PC-3 (cell line): ENCODE measurements around the gene IRX5. TPM values are rescaled to one million over a fixed set of nuclear protein-coding genes. Genes with fewer than 3 reads are reported as not detected.

ENCODE experiments used
- ATAC-seq: fragments of 200-7000 bp; cut with Tn5 transposase; 2 replicates; pipeline ENCODE4 v1.9.1; 2020; ENCODE audit warnings: mild to moderate bottlenecking, moderate library complexity
- BruUV-seq: library from RNA; stranded (reverse); fragments of 400-500 nt; replicated peaks from 2 replicates; lab custom pipeline; 2021; lab: Mats Ljungman, UMichigan
- CTCF ChIA-PET: fragments of 300-600 bp; sonication (Branson Sonifier 250); formaldehyde crosslinking; loops from one replicate; lab custom pipeline; 2022; ENCODE audit warnings: antibody characterized with exemption; lab: Charles Lee
- POLR2A ChIA-PET: fragments of 300-600 bp; sonication (Branson Sonifier 250); formaldehyde crosslinking; loops from one replicate; lab custom pipeline; 2022; ENCODE audit warnings: antibody characterized with exemption; ENCODE audit not compliant: unreplicated experiment; lab: Charles Lee
- DNase-seq: peaks from one replicate; pipeline ENCODE4 v3.0.0-alpha.2; 2015
- H2AFZ ChIP-seq: fragments of 300-600 bp; sonication (generic); 2 replicates; pipeline ENCODE4 v1.6.0; 2016; ENCODE audit warnings: antibody characterized with exemption, low read length
- H3F3A ChIP-seq: fragments of 300-600 bp; sonication (generic); one replicate; pipeline ENCODE4 v1.6.0; 2017; ENCODE audit warnings: antibody characterized with exemption, low read length, control low read depth, mild to moderate bottlenecking; ENCODE audit not compliant: unreplicated experiment
- H3K27ac ChIP-seq: fragments of 300-600 bp; sonication (generic); 2 replicates; pipeline ENCODE4 v1.5.1; 2016; ENCODE audit warnings: mild to moderate bottlenecking, low read length
- H3K27me3 ChIP-seq: fragments of 300-600 bp; sonication (generic); 2 replicates; pipeline ENCODE4 v1.6.1; 2016; ENCODE audit warnings: low read length, mixed read lengths
- H3K36me3 ChIP-seq: fragments of 300-600 bp; sonication (generic); 2 replicates; pipeline ENCODE4 v1.6.1; 2016; ENCODE audit warnings: low read depth, mixed run types, low read length, mixed read lengths
- H3K4me1 ChIP-seq: fragments of 300-600 bp; sonication (generic); 2 replicates; pipeline ENCODE4 v1.5.1; 2016; ENCODE audit warnings: low read length; ENCODE audit not compliant: insufficient read depth
- H3K4me2 ChIP-seq: fragments of 300-600 bp; sonication (generic); 2 replicates; pipeline ENCODE4 v1.6.0; 2016; ENCODE audit warnings: low read length
- H3K4me3 ChIP-seq: fragments of 300-600 bp; sonication (generic); 2 replicates; pipeline ENCODE4 v1.5.1; 2016; ENCODE audit warnings: mild to moderate bottlenecking, low read length, mixed read lengths
- H3K79me2 ChIP-seq: fragments of 300-600 bp; sonication (generic); 2 replicates; pipeline ENCODE4 v1.6.1; 2017; ENCODE audit warnings: low read length, mixed read lengths
- H3K9ac ChIP-seq: fragments of 300-600 bp; sonication (generic); 2 replicates; pipeline ENCODE4 v1.6.0; 2016; ENCODE audit warnings: mild to moderate bottlenecking, low read length
- H3K9me2 ChIP-seq: fragments of 300-600 bp; sonication (generic); replicated peaks from 2 replicates; pipeline ENCODE4 v1.6.1; 2016; ENCODE audit warnings: mixed run types, low read length, mixed read lengths
- H3K9me3 ChIP-seq: fragments of 300-600 bp; sonication (generic); 2 replicates; pipeline ENCODE4 v1.6.1; 2016; ENCODE audit warnings: low read length, mixed read lengths
- H4K20me1 ChIP-seq: fragments of 300-600 bp; sonication (generic); 2 replicates; pipeline ENCODE4 v1.6.1; 2016; ENCODE audit warnings: low read length, mixed read lengths
- EZH2 ChIP-seq: fragments of 300-600 bp; sonication (generic); IDR thresholded peaks from one replicate; pipeline ENCODE4 v1.6.1; 2017; ENCODE audit warnings: antibody characterized with exemption, mild to moderate bottlenecking, low read length; ENCODE audit not compliant: unreplicated experiment
- EZH2phosphoT487 ChIP-seq: fragments of 300-600 bp; sonication (generic); IDR thresholded peaks from 2 replicates; pipeline ENCODE4 v1.6.1; 2018; ENCODE audit warnings: mild to moderate bottlenecking, antibody characterized with exemption, low read length, borderline replicate concordance
- intact Hi-C: fragments of 100-400 bp; cut with micrococcal nuclease; formaldehyde crosslinking; loops from 2 replicates; pipeline ENCODE4 v1.9.0; 2023
- total RNA-seq: library from RNA; depleted of rRNA; stranded (reverse); fragments of >200 nt; gene quantifications from 2 replicates; pipeline ENCODE4 v1.2.3, GENCODE V29; 2014
- TF ChIP-seq, protein P1 (sequence below): fragments of 300-600 bp; sonication (generic); conservative IDR thresholded peaks from 2 replicates; pipeline ENCODE4 v1.5.1; 2017; ENCODE audit warnings: antibody characterized with exemption, low read depth, mild to moderate bottlenecking, low read length

IRX5 gene
- total RNA-seq, 1 experiment from 2014 or later = 0.22 TPM

DNA sequence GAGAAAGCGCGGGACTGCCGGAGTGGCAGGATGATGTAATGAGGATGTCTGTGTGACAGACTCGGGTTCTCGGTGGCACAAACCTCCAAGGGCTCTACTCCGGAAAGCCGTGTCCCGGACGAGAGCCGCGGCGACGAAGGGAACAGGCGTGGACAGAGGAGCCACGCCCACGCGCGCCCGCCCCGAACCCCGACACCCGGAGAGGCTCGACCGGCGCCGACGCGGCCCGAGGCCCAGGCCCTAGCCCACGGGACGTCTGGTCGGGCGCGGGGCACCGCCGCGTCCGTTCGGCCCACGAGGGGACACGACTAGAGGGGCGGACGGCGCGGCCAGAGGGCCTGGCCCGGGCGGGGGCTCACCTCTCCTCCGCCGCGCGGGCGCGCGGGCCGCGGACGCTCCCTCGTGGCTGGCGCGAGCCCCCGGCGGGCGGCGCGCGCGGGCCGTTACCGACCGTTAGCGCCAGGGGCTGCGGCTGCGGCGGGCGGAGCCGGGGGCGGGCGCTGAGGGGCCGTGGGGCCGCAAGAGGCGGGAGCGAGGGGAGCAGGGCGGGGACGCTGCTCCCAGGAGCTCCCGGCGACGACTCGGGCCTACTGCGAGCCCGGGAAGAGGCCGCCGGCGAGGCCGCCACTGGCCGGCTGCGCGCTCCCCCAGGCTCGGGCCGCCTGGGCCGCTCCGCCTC, 2.1 kb upstream of the IRX5 start:
- POLR2A ChIA-PET = no interaction called here
- Histone ChIP-seq H3K79me2 (no peaks in the 10 kb centered on the region), H3K9me3 (no peaks in the 10 kb centered on the region), H3F3A (no peaks in the 10 kb centered on the region), H3K27me3 (peaks cover 68% of the 10 kb centered on the region), H3K4me3 (peak overlapping the region; percentile 52; the same call in 1 of the 2 replicates), H3K4me2 (peak overlapping the region; percentile 70), H3K36me3 (no peaks in the 10 kb centered on the region), H3K27ac (no peak overlapping the region), H2AFZ (no peak overlapping the region), H4K20me1 (no peaks in the 10 kb centered on the region), H3K4me1 (0 out of 2 replicates have a peak, but pooled peaks cover 9% of the 10 kb centered on the region), H3K9me2 (no peaks in the 10 kb centered on the region), H3K9ac (no peak overlapping the region)
- ATAC-seq (no peak; the same call in 1 of the 2 replicates), DNase-seq (no peak)
- BruUV-seq = no TSS peak
- no peak for TF ChIP-seq EZH2phosphoT487
- TF ChIP-seq, protein P1, sequence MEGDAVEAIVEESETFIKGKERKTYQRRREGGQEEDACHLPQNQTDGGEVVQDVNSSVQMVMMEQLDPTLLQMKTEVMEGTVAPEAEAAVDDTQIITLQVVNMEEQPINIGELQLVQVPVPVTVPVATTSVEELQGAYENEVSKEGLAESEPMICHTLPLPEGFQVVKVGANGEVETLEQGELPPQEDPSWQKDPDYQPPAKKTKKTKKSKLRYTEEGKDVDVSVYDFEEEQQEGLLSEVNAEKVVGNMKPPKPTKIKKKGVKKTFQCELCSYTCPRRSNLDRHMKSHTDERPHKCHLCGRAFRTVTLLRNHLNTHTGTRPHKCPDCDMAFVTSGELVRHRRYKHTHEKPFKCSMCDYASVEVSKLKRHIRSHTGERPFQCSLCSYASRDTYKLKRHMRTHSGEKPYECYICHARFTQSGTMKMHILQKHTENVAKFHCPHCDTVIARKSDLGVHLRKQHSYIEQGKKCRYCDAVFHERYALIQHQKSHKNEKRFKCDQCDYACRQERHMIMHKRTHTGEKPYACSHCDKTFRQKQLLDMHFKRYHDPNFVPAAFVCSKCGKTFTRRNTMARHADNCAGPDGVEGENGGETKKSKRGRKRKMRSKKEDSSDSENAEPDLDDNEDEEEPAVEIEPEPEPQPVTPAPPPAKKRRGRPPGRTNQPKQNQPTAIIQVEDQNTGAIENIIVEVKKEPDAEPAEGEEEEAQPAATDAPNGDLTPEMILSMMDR = no peak
- CTCF ChIA-PET = no interaction called here
- intact Hi-C loops = no loop called here

GRCh38 chr16:54929090-54930004, 1.3 kb upstream of the IRX5 start:
- H3K9ac ChIP-seq = no peak overlapping the region
- ChIA-PET CTCF (no interaction called here), POLR2A (no interaction called here)
- peak; percentile 74 for DNase-seq
- no peaks in the 10 kb centered on the region for H3K36me3 ChIP-seq
- intact Hi-C loops = no loop called here
- H3K79me2 ChIP-seq = no peaks in the 10 kb centered on the region
- no peaks in the 10 kb centered on the region for H4K20me1 ChIP-seq
- no peaks in the 10 kb centered on the region for H3K9me3 ChIP-seq
- H3K27ac ChIP-seq = no peak overlapping the region
- H3K9me2 ChIP-seq = no peaks in the 10 kb centered on the region
- ATAC-seq = peak; percentile 74
- H3K4me3 ChIP-seq = peak overlapping the region; percentile 52
- H2AFZ ChIP-seq = peak overlapping the region; percentile 41
- H3K27me3 ChIP-seq = peaks cover 74% of the 10 kb centered on the region
- 0 out of 2 replicates have a peak, but pooled peaks cover 9% of the 10 kb centered on the region for H3K4me1 ChIP-seq
- H3F3A ChIP-seq = no peaks in the 10 kb centered on the region
- H3K4me2 ChIP-seq = peak overlapping the region; percentile 70
- BruUV-seq = no TSS peak
- TF ChIP-seq EZH2phosphoT487 = no peak
- no peak for TF ChIP-seq EZH2
- TF ChIP-seq, protein P1 = no peak
